Glomerular visceral epithelial cell (primary cell): ENCODE results near the gene CACNA1I.

Source experiments
- DNase-seq: peaks from one replicate; pipeline ENCODE4 v3.0.0-alpha.2; 2016; ENCODE audit errors: extremely low spot score

Gene CACNA1I

GRCh38 chr22:39568278-39568981 lies 2.1 kb upstream of the CACNA1I start:
- DNase-seq: no peak

- DNase-seq: no peak
Observed at GRCh38 chr22:39569066-39569465, 1.5 kb upstream of the CACNA1I start.

- DNase-seq: no peak
Observed at GRCh38 chr22:39570226-39570625, 327 bp upstream of the CACNA1I start.

- no peak for DNase-seq
Observed at GRCh38 chr22:39571538-39571937, 985 bp downstream of the CACNA1I start.

- peak; percentile 93 for DNase-seq
Observed at GRCh38 chr22:39574779-39575551, 4.4 kb downstream of the CACNA1I start.

- no peak for DNase-seq
Observed at GRCh38 chr22:39575552-39575825, 4.9 kb downstream of the CACNA1I start.

GRCh38 chr22:39576027-39576426 lies 5.5 kb downstream of the CACNA1I start:
- no peak for DNase-seq

- no peak for DNase-seq
Observed at GRCh38 chr22:39577366-39577765, 6.8 kb downstream of the CACNA1I start.

- DNase-seq: no peak
Observed at GRCh38 chr22:39577900-39578299, 7.3 kb downstream of the CACNA1I start.

GRCh38 chr22:39580006-39580441 lies 9.5 kb downstream of the CACNA1I start:
- DNase-seq: no peak

- DNase-seq: no peak
Observed at GRCh38 chr22:39580795-39581194, 10.2 kb downstream of the CACNA1I start.

- no peak for DNase-seq
Observed at GRCh38 chr22:39581303-39581702, 10.8 kb downstream of the CACNA1I start.

GRCh38 chr22:39583066-39583667 lies 12.6 kb downstream of the CACNA1I start:
- no peak for DNase-seq

GRCh38 chr22:39589875-39590274 lies 19.3 kb downstream of the CACNA1I start:
- DNase-seq: no peak

GRCh38 chr22:39592081-39593065 lies 21.8 kb downstream of the CACNA1I start:
- peak; percentile 94 for DNase-seq

- no peak for DNase-seq
Observed at GRCh38 chr22:39593066-39593930, 22.7 kb downstream of the CACNA1I start.

- no peak for DNase-seq
Observed at GRCh38 chr22:39593931-39594285, 23.4 kb downstream of the CACNA1I start.

GRCh38 chr22:39594411-39594810 lies 23.9 kb downstream of the CACNA1I start:
- DNase-seq: no peak

- DNase-seq: no peak
Observed at GRCh38 chr22:39595622-39596172, 25.1 kb downstream of the CACNA1I start.

GRCh38 chr22:39596601-39597000 lies 26.0 kb downstream of the CACNA1I start:
- no peak for DNase-seq
